HG03378 (cell line): Measurements from ENCODE around the gene NCAM1.
"Not testable (repeated sequence)": the region's sequence is repeated elsewhere in the genome, so short reads cannot be mapped to it uniquely, and the experiment has no call there.

Experiments
- ATAC-seq: cut with Tn5 transposase; IDR thresholded peaks from one replicate; pipeline ENCODE4 v1.9.1; 2021; ENCODE audit warnings: mild to moderate bottlenecking, moderate library complexity; ENCODE audit not compliant: unreplicated experiment

The NCAM1 gene

GRCh38 chr11:113019711-113020110, 58.5 kb downstream of the NCAM1 start:
- no peak for ATAC-seq

GRCh38 chr11:113021111-113021510, 59.9 kb downstream of the NCAM1 start:
- no peak for ATAC-seq

DNA sequence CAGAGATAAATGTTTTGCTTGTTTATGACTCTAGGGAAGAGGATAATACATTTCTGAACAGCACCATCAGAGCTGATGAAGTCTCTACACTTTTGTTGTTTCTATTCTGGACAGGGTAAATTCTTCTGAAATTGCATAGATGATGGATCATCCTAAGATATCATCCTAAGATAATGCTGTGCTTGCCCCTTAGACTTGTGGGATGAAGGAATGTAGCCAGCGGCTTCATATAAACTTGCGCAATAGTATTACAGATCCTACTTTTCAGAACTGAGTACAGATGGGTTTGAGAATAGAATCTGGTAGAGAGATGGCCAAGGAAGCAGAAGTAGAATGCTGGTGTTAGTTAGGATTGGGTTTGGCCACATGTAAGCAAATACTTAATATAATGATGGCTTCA, 61.0 kb downstream of the NCAM1 start:
- ATAC-seq: no peak

- no peak for ATAC-seq
Observed at GRCh38 chr11:113023228-113023627, 62.0 kb downstream of the NCAM1 start.

DNA sequence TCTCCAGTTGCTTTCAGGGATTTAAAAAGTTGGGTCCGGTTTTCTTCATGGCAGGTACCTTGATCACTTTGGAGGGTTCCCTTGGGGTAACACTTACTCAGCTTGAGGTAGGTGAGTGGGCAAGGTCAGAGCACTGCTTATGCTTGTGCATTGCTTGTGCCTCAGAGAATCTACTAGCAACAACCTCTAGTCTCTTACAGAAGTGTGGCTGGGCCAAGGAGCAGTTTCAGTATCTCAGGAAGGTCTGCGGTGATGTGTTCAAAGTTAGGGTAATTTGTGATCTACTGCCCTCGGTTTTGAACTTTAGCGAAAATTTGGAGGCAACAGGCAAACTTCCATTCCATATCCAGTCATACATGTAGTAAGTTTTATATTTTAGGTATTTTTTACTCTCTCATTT, 62.8 kb downstream of the NCAM1 start:
- no peak for ATAC-seq

GRCh38 chr11:113026778-113027177, 65.6 kb downstream of the NCAM1 start:
- no peak for ATAC-seq

DNA sequence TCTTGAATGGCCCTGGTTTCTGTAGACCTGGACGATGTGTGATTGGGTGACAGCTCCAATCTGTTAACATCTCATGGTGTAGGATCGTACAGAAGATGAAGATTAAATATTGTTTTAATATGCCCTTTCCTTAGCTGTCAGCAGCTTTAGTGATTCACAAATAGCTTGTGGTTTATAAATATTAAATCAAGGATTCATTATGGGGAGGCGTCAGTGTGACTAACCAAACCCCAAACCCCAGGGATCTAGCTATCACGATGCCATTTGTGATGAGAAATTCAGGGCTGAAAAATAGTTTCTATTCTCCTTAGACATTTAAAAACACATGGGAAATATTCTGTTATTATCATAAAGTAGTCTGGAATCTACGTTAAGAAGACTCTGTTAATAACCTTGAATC, 73.4 kb downstream of the NCAM1 start:
- no peak for ATAC-seq

DNA sequence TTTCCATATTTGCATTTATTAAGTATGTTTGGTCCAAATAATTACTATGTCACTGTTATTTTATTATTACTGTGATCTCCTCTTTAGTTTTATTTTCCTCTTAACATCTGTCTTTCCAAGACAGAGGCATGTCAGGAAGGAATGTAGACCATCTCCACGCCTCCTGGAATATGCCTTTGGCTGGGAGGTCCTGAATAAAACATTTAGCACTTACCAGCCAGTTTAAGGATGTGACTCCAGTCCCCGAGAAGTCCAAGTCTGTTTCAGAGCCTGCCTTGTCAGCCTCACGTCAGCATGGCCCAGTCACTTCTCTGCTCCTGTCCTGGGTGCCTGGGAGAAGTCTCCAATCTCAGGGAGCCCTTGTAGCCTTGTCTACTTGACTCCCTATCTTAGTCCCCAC, 74.5 kb downstream of the NCAM1 start:
- no peak for ATAC-seq

- ATAC-seq: no peak
Observed at GRCh38 chr11:113043698-113044097, 82.5 kb downstream of the NCAM1 start.

- ATAC-seq: no peak
Observed at GRCh38 chr11:113045146-113045545, 83.9 kb downstream of the NCAM1 start.

- no peak for ATAC-seq
Observed at GRCh38 chr11:113046866-113047265, 85.6 kb downstream of the NCAM1 start.

GRCh38 chr11:113048820-113049768, 87.9 kb downstream of the NCAM1 start:
- ATAC-seq: no peak

DNA sequence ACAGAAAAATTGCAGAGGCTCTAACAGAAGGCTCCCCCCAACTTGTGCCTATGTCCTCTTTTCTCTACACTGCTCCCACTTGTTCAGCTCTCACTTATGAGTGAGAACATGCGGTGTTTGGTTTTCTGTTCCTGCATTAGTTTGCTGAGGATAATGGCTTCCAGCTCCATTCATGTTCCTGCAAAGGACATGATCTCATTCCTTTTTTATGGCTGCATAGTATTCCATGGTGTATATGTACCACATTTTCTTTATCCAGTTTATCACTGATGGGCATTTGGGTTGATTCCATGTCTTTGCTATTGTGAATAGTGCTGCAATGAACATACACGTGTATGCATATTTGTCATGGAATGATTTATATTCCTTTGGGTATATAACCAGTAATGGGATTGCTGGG, 91.8 kb downstream of the NCAM1 start:
- ATAC-seq: not testable (repeated sequence)

GRCh38 chr11:113057038-113057437, 95.8 kb downstream of the NCAM1 start:
- no peak for ATAC-seq

DNA sequence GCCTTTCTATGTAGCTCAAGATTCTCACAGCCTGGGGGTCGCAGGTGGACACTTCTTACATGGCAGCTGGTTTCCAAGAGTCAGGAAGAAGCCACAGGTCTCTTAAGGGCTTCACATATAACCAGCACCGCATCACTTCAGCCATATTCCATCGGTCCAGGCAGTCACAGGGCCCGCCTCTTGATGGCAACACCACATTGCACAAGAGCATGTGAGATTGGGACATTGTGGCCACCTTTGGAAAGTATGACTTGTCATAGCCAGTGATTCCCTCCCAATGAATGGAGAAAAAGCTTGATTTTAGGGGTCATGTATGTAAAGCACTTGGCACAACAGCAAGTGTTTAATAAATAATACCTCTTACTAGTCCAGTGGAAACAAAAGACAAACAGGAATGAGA, 98.3 kb downstream of the NCAM1 start:
- ATAC-seq: no peak

DNA sequence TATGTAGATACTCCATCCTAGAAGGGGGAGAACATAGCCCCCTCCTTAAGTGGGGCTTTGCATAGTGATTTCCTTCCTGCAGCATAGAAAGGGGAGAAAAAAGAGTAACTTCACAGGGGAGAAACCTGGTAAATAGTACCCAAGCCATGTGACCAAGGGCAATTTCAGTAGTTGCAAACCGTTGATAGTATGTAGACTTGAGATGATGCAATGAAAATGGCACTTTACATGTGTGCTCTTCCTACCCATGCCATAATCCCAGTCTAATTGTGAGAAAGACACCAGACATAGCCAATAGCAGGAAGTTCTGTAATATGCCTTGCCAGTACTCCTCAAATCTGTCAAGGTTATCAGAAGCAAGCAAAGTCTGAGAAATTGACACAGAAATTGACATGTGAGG, 104.1 kb downstream of the NCAM1 start:
- no peak for ATAC-seq

DNA sequence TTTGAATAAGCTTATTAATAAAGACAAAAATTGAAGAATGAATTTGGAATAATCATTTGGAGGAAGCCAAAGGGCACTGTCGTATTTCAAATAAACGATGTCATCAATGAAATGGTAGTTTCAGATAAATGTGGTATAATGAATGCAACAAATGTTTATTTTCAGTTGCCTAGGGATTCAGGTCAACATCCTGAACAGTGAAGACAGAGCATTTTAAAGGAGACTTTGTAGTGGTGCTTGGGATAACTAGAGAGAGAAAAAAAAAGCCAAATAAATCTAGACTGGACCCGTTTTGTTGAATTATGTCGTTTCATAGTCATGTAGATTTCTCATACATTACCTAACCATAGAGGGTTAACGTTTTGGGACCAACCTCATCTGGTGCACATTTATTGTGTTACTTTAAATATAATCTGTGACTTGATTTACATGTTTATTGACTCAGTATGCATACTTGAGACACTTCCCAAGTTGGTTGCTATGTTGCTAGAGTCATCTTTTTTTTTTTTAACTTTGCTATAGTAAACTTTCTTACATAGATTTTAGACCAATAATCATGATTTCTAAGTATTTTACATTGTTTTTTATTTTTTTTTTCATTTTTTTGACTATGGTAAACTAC, 111.1 kb downstream of the NCAM1 start:
- ATAC-seq: no peak

DNA sequence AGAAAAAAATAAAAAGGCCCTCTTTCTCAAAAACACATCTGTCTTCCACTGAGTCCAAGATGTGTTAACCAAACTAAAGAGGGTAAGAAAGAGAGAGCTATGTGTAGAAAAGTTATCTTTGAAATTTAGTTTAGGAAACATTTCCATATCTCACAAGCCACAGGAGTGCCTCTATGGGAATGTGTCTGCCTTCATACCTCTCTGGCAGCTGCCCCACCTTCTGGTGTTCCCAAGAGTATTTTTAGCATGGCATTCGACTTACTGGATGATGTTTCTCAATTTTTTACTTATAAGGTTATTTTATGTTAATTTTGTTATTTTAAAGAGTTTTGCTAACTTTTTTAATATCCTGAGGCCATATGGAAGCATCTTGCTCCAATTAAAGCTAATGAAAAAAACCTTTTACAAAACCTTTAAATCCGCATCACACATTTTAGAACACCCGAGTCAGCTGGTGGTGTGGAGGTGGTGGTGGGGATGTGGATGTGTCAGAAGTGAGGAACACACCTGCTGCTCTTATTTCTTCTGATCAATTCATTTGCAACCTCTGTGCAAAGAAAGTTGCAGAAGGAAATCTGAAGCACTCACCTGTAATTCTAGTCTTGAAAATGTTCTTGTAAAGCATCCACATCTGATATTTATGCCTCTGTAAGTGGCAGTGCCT, 112.2 kb downstream of the NCAM1 start:
- no peak for ATAC-seq

GRCh38 chr11:113075586-113076095, 114.4 kb downstream of the NCAM1 start:
- no peak for ATAC-seq

- no peak for ATAC-seq
Observed at GRCh38 chr11:113077379-113077778, 116.2 kb downstream of the NCAM1 start.

GRCh38 chr11:113082341-113082955, 121.2 kb downstream of the NCAM1 start:
- no peak for ATAC-seq
